Activated naive CD8-positive, alpha-beta T cell treated with anti-CD3 and anti-CD28 coated beads for 36 hours (primary cell): Measurements from ENCODE around the gene RNF213. TPM values are rescaled to one million over a fixed set of nuclear protein-coding genes. Genes with fewer than 3 reads are reported as not detected.
"Not testable (repeated sequence)": the region's sequence is repeated elsewhere in the genome, so short reads cannot be mapped to it uniquely, and the experiment has no call there.

ENCODE experiments used
- DNase-seq: peaks from one replicate; pipeline ENCODE4 v3.0.0; 2021
- H3K27ac Mint-ChIP-seq: one replicate; pipeline ENCODE4 v1.8.0; 2022; ENCODE audit warnings: mild to moderate bottlenecking, moderate library complexity, mixed read lengths
- H3K27me3 Mint-ChIP-seq: one replicate; pipeline ENCODE4 v1.8.0; 2022; ENCODE audit warnings: mild to moderate bottlenecking, mixed read lengths
- H3K36me3 Mint-ChIP-seq: one replicate; pipeline ENCODE4 v1.8.0; 2021; ENCODE audit warnings: mild to moderate bottlenecking, mixed read lengths
- H3K4me1 Mint-ChIP-seq: one replicate; pipeline ENCODE4 v1.8.0; 2021; ENCODE audit warnings: mixed read lengths
- H3K4me3 Mint-ChIP-seq: one replicate; pipeline ENCODE4 v1.8.0; 2022; ENCODE audit warnings: mild to moderate bottlenecking, moderate library complexity, mixed read lengths
- H3K9me3 Mint-ChIP-seq: one replicate; pipeline ENCODE4 v1.8.0; 2022; ENCODE audit warnings: mixed read lengths
- total RNA-seq, 2 experiments: library from RNA; stranded (reverse); gene quantifications; one replicate each; pipeline ENCODE4 v1.2.3, GENCODE V29; 2021

Gene RNF213
- total RNA-seq, 2 experiments from 2014 or later: 109 TPM

- H3K9me3 Mint-ChIP-seq: no peaks in the 10 kb centered on the region
- H3K4me1 Mint-ChIP-seq: no peaks in the 10 kb centered on the region
- H3K27ac Mint-ChIP-seq: no peak overlapping the region
- H3K36me3 Mint-ChIP-seq: no peaks in the 10 kb centered on the region
- no peak overlapping the region for H3K4me3 Mint-ChIP-seq
- no peaks in the 10 kb centered on the region for H3K27me3 Mint-ChIP-seq
- DNase-seq: no peak
Measured at GRCh38 chr17:80242505-80242904, 18.1 kb upstream of the RNF213 start.

GRCh38 chr17:80243526-80244433, 16.9 kb upstream of the RNF213 start:
- H3K4me1 Mint-ChIP-seq: no peaks in the 10 kb centered on the region
- no peaks in the 10 kb centered on the region for H3K9me3 Mint-ChIP-seq
- no peak for DNase-seq
- no peak overlapping the region for H3K4me3 Mint-ChIP-seq
- H3K27me3 Mint-ChIP-seq: no peaks in the 10 kb centered on the region
- H3K27ac Mint-ChIP-seq: no peak overlapping the region
- H3K36me3 Mint-ChIP-seq: no peaks in the 10 kb centered on the region

- not testable (repeated sequence) for H3K27ac Mint-ChIP-seq, DNase-seq, H3K27me3 Mint-ChIP-seq, H3K9me3 Mint-ChIP-seq, H3K4me3 Mint-ChIP-seq, H3K36me3 Mint-ChIP-seq, H3K4me1 Mint-ChIP-seq
Measured at GRCh38 chr17:80244448-80244847, 16.2 kb upstream of the RNF213 start.

- Mint-ChIP-seq H3K4me3 (no peak overlapping the region), H3K36me3 (no peaks in the 10 kb centered on the region), H3K4me1 (no peaks in the 10 kb centered on the region), H3K27ac (no peak overlapping the region), H3K27me3 (no peaks in the 10 kb centered on the region), H3K9me3 (no peaks in the 10 kb centered on the region)
- no peak for DNase-seq
Measured at GRCh38 chr17:80244871-80245509, 15.7 kb upstream of the RNF213 start.

GRCh38 chr17:80245566-80246265, 14.9 kb upstream of the RNF213 start:
- no peak for DNase-seq
- Mint-ChIP-seq H3K27me3 (no peaks in the 10 kb centered on the region), H3K27ac (no peak overlapping the region), H3K36me3 (no peaks in the 10 kb centered on the region), H3K4me3 (no peak overlapping the region), H3K4me1 (no peaks in the 10 kb centered on the region), H3K9me3 (no peaks in the 10 kb centered on the region)

- H3K9me3 Mint-ChIP-seq: no peaks in the 10 kb centered on the region
- no peak for DNase-seq
- H3K4me3 Mint-ChIP-seq: no peak overlapping the region
- no peak overlapping the region for H3K27ac Mint-ChIP-seq
- no peaks in the 10 kb centered on the region for H3K4me1 Mint-ChIP-seq
- H3K36me3 Mint-ChIP-seq: no peaks in the 10 kb centered on the region
- H3K27me3 Mint-ChIP-seq: no peaks in the 10 kb centered on the region
Measured at GRCh38 chr17:80246266-80246681, 14.4 kb upstream of the RNF213 start.

GRCh38 chr17:80246726-80247125, 13.9 kb upstream of the RNF213 start:
- no peak for DNase-seq
- H3K9me3 Mint-ChIP-seq: no peaks in the 10 kb centered on the region
- no peak overlapping the region for H3K4me3 Mint-ChIP-seq
- no peak overlapping the region for H3K27ac Mint-ChIP-seq
- no peaks in the 10 kb centered on the region for H3K27me3 Mint-ChIP-seq
- H3K36me3 Mint-ChIP-seq: no peaks in the 10 kb centered on the region
- no peaks in the 10 kb centered on the region for H3K4me1 Mint-ChIP-seq

- no peak for DNase-seq
- no peak overlapping the region for H3K27ac Mint-ChIP-seq
- peaks cover 2% of the 10 kb centered on the region for H3K4me1 Mint-ChIP-seq
- no peak overlapping the region for H3K4me3 Mint-ChIP-seq
- H3K27me3 Mint-ChIP-seq: no peaks in the 10 kb centered on the region
- no peaks in the 10 kb centered on the region for H3K36me3 Mint-ChIP-seq
- no peaks in the 10 kb centered on the region for H3K9me3 Mint-ChIP-seq
Measured at GRCh38 chr17:80247561-80247960, 13.1 kb upstream of the RNF213 start.

GRCh38 chr17:80248001-80248893, 12.4 kb upstream of the RNF213 start:
- Mint-ChIP-seq H3K4me3 (no peak overlapping the region), H3K27ac (no peak overlapping the region), H3K27me3 (no peaks in the 10 kb centered on the region), H3K4me1 (peaks cover 7% of the 10 kb centered on the region), H3K9me3 (no peaks in the 10 kb centered on the region), H3K36me3 (no peaks in the 10 kb centered on the region)
- DNase-seq: no peak

GRCh38 chr17:80248894-80249710, 11.6 kb upstream of the RNF213 start:
- no peak overlapping the region for H3K4me3 Mint-ChIP-seq
- H3K9me3 Mint-ChIP-seq: no peaks in the 10 kb centered on the region
- no peaks in the 10 kb centered on the region for H3K27me3 Mint-ChIP-seq
- DNase-seq: no peak
- no peaks in the 10 kb centered on the region for H3K36me3 Mint-ChIP-seq
- H3K4me1 Mint-ChIP-seq: peaks cover 12% of the 10 kb centered on the region
- H3K27ac Mint-ChIP-seq: no peak overlapping the region

GRCh38 chr17:80251966-80252365, 8.7 kb upstream of the RNF213 start:
- Mint-ChIP-seq H3K9me3 (no peaks in the 10 kb centered on the region), H3K4me3 (no peak overlapping the region), H3K27me3 (no peaks in the 10 kb centered on the region), H3K36me3 (no peaks in the 10 kb centered on the region), H3K27ac (peak overlapping the region; percentile 38), H3K4me1 (peaks cover 26% of the 10 kb centered on the region)
- no peak for DNase-seq

GRCh38 chr17:80252871-80253270, 7.8 kb upstream of the RNF213 start:
- Mint-ChIP-seq H3K9me3 (no peaks in the 10 kb centered on the region), H3K4me3 (no peak overlapping the region), H3K27ac (no peak overlapping the region), H3K36me3 (no peaks in the 10 kb centered on the region), H3K27me3 (no peaks in the 10 kb centered on the region), H3K4me1 (peaks cover 31% of the 10 kb centered on the region)
- DNase-seq: peak; percentile 85

- peaks cover 41% of the 10 kb centered on the region for H3K4me1 Mint-ChIP-seq
Measured at GRCh38 chr17:80253631-80254395, 6.8 kb upstream of the RNF213 start.

More at GRCh38 chr17:80253631-80254395, 6.8 kb upstream of the RNF213 start:
- no peaks in the 10 kb centered on the region for H3K27me3 Mint-ChIP-seq
- no peaks in the 10 kb centered on the region for H3K9me3 Mint-ChIP-seq
- no peak overlapping the region for H3K27ac Mint-ChIP-seq
- H3K4me3 Mint-ChIP-seq: no peak overlapping the region
- H3K36me3 Mint-ChIP-seq: no peaks in the 10 kb centered on the region
- no peak for DNase-seq
